ENCODE data around the gene MYMX.

GRCh38 chr6:44256775-44257024 is 40.0 kb downstream of the MYMX start:
- TF ChIP-seq POLR2A (IDR thresholded peaks at IDR 0.05; ENCODE audit: low read depth, low read length), result no peak
- no peak for TF ChIP-seq POLR2AphosphoS5 (IDR thresholded peaks at IDR 0.05; ENCODE audit: low read depth, low read length)
- no peak for TF ChIP-seq TAF1 (IDR thresholded peaks at IDR 0.05; ENCODE audit: borderline replicate concordance, low read depth, low read length)

Measured in GM12892 (cell line).